Measurements from ENCODE around the gene MAPT.

MAPT gene

DNA sequence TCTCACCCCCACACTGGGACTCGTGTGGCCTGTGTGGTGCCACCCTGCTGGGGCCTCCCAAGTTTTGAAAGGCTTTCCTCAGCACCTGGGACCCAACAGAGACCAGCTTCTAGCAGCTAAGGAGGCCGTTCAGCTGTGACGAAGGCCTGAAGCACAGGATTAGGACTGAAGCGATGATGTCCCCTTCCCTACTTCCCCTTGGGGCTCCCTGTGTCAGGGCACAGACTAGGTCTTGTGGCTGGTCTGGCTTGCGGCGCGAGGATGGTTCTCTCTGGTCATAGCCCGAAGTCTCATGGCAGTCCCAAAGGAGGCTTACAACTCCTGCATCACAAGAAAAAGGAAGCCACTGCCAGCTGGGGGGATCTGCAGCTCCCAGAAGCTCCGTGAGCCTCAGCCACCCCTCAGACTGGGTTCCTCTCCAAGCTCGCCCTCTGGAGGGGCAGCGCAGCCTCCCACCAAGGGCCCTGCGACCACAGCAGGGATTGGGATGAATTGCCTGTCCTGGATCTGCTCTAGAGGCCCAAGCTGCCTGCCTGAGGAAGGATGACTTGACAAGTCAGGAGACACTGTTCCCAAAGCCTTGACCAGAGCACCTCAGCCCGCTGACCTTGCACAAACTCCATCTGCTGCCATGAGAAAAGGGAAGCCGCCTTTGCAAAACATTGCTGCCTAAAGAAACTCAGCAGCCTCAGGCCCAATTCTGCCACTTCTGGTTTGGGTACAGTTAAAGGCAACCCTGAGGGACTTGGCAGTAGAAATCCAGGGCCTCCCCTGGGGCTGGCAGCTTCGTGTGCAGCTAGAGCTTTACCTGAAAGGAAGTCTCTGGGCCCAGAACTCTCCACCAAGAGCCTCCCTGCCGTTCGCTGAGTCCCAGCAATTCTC lies 132.1 kb downstream of the MAPT start:
- DNase-seq = peak in 3 of 56 donors; percentile 23 to 35 (median 34)

DNA sequence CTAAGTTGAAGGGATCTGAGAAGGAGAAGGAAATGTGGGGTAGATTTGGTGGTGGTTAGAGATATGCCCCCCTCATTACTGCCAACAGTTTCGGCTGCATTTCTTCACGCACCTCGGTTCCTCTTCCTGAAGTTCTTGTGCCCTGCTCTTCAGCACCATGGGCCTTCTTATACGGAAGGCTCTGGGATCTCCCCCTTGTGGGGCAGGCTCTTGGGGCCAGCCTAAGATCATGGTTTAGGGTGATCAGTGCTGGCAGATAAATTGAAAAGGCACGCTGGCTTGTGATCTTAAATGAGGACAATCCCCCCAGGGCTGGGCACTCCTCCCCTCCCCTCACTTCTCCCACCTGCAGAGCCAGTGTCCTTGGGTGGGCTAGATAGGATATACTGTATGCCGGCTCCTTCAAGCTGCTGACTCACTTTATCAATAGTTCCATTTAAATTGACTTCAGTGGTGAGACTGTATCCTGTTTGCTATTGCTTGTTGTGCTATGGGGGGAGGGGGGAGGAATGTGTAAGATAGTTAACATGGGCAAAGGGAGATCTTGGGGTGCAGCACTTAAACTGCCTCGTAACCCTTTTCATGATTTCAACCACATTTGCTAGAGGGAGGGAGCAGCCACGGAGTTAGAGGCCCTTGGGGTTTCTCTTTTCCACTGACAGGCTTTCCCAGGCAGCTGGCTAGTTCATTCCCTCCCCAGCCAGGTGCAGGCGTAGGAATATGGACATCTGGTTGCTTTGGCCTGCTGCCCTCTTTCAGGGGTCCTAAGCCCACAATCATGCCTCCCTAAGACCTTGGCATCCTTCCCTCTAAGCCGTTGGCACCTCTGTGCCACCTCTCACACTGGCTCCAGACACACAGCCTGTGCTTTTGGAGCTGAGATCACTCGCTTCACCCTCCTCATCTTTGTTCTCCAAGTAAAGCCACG lies 133.0 kb downstream of the MAPT start:
- DNase-seq = no peak

DNA sequence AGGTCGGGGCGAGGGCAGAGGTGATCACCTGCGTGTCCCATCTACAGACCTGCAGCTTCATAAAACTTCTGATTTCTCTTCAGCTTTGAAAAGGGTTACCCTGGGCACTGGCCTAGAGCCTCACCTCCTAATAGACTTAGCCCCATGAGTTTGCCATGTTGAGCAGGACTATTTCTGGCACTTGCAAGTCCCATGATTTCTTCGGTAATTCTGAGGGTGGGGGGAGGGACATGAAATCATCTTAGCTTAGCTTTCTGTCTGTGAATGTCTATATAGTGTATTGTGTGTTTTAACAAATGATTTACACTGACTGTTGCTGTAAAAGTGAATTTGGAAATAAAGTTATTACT lies 133.6 kb downstream of the MAPT start:
- no peak for DNase-seq

DNA sequence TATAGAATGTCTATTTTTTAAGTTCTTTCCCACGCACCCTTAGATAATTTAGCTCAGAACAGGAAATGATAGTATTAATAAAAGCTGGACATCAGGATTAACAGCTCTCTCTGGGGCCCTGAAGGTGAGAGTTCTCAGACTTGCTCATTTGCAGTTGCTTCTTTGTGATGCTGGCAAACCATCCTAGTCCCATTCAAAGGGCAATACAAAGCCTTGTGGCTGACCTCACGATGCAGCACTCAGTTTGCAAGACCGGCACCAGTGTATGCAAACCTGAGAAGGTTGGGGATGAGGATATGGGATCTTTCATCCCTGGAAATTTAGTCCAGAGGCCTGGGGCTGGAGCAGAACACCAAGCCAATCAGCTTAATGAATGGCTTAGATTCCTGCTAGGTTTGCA lies 134.0 kb downstream of the MAPT start:
- DNase-seq = no peak

DNA sequence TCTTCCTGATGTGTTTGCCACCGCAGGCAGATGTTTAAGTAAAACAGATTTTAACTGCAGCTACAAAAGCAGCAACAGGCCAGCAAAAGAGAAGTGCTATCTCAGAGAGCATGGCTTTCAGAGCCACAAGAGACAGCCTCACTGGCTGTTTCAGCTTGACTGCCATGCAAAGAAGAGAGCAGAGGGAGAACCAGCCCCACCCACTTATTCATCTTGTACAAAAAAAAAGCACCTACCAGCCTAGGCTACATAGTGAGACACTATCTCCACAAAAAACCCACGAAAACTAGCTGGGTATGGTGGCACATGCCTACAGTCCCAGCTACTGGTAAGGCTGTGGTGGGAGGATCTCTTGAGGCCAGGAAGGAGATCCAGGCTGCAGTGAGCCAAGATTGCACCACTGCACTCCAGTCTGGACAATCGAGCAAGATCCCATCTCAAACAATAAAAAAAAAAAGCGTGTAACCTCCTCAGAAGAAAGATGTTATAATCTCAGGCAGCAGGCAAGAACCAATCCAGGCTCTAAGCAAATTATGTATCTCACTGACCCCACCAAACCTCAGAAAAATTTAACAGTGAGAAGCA lies 134.7 kb downstream of the MAPT start:
- DNase-seq = no peak

DNA sequence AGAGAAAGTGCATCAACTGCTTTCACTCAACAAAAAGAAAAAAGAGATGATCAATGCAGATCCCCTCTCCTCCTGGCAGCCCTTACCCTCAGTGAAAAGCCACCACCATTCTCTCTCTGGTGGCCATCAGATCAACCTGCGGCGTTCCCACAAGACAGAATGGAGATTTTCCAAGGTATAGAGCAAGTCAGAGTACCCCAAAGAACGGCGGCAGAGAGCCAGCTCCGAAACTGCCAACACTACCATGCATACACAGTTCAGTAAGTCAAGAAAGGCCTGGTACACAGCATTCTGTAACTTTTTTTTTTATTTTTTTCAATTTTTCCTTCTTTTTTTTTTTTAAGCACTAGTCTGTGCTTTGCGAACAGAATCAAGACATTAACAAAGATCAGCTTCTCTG lies 135.3 kb downstream of the MAPT start:
- no peak for DNase-seq

DNA sequence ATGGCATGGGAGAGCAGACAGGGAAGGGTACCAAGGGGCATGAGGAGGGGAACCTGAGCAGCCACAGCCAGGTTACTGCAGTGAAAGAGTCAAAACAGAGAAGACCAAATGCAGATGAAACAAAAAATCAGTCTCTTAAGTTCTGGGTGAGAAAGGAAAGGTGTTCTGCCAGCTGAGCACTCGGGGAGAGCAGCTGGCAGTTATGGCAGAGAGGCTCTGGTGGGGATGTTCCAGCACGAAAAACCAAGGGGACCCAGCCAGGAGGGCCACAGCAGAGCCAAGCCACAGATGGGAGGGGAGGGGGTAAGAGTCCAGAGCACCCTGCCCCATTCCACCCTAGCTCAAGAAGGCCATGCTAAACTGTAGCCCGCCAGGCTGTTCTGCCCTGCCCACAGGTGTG lies 136.4 kb downstream of the MAPT start:
- no peak for DNase-seq

DNA sequence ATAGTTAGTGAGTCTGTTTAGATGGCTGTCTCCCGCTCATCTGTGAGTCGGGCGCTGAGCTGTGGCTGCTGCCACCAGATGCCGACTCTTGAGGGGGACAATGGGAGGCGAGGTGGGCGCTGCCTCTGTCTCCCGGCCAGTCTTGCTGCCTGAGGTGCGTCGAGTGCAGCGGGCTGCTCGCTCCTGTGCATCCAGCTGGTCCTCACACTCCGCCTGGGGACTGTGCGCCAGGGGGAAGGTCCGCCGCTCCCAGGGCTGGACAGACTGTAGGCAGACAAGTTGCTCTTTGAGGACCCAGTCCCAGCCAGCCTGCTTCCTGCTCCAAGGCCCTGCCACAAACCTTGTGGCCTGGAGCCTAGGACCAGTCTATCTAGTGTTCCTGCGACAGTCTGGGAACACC lies 137.1 kb downstream of the MAPT start:
- no peak for DNase-seq

DNA sequence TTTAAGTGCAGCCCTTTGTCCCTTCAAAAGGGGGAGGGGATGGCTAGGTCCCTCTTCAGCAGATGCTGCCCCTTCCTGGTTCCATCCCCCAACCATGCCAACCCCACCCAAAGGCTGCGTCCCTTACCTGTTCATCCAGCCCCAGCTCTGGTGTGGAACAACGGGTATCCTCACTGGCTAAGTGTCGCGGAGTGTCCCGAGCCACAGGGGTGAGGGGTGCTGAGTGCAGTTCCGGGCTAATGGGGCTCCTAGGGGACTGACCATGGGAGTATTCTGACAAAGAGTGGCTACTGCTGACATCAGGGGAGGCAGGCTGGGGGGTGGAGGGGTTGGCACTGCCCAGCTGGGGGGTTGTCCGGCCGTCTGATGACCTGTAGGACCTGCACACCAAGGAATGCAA lies 137.6 kb downstream of the MAPT start:
- no peak for DNase-seq

DNA sequence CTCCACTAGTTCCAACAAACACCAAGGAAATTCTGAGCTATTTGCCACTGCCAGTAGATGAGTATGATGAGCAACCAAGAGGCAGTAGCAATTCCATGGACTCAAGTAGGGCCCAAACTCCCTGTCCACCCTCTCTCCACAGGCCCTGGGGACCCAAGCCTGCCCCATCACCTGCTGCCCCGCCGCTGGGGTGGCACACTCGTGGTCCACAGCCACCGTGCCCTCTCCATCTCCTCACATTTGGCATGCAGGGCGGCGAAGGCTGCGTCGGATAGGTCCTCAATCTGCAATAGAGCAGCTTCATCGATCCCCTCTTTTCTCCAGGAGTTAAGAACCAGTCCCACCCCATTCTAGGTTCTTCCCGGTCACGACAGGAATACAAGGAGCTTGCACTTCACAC lies 138.6 kb downstream of the MAPT start:
- DNase-seq = no peak

DNA sequence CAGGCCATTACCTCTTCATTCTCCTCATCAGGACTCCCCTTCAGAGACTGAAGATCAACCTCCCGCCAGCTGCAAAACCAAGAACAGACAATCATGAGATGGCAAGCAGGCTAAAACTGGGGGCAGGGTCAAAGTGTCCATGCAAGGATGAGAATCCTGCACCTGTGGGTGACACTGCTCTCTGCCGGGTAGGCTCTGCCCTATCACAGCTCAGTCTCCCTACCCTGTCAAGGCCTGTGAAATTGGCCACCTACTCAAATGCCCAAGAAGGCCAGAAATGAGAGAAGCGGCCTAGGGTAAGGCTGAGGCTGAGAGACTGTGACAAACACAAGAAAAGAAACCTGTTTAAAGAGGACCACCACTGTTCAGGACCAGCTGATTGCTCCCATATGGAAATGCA lies 139.0 kb downstream of the MAPT start:
- no peak for DNase-seq

DNA sequence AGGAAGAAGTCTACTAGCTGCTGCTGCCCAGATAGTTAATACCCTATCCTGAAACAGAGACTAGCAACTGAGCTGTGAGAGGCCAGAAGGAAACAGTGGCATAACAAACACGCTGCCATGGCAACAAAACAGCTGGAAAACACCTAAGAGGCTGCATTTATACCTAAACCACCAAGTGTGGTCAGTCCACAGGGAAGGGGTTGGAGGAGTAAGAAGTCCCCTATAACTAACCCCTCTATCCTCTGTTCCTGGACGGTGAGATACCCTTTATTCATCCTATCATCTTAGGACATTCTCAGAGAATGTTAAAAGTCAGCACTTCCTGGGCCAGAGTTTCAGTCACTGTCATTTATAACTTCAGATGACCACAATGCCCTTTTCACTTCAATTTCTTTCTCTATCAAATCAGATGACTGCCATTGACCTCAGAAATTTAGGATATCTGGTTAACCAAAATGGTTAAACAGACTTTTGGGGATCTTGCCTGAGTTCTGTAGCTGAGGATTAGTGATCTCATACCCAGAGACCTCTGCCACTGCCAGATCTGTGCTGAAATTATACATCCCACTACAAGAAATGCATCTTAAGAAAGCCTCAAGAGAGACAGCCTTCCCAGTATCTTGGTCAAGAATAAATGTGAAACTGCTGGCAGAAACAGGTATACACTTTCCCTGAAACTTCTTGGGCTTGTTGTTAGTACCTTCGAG lies 140.9 kb downstream of the MAPT start:
- DNase-seq = no peak

DNA sequence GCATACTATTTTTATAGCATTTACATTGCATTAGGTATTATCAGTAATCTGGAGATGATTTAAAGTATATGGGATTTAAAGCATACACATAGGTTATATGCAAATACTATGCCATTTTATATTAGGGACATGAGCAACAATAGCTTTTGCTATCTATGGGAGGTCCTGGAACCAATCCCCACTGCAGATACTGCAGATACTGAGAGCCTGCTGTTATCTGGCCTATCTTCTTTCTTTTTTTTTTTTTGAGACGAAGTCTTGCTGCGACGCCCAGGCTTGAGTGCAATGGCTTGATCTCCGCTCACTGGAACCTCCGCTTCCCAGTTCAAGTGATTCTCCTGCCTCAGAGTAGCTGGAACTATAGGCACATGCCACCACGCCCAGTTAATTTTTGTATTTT lies 142.1 kb downstream of the MAPT start:
- DNase-seq = no peak

DNA sequence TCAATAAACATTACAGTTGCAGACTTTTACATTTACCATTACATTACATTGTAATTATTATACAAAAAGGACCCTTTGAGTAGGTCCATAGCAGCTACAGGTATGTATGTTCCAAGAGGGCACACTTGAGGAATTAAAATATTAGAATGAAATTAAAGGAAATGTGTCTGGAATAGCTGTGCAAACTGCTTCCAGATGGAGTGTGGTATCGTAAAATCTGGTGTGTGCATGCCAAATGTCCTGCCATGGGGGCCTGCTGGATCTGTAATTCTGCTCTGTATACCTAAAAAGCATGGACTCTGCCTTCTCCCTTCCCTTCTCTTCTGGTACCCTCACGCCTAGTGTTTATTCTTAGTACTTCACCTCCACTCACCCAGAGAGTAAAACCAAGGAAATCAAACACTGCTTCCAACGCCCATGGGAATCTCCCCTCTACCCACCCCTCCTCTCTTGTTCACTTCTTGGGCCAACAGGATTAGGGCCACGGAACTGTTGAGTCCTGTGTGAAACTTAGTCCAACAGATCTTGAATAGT lies 143.4 kb downstream of the MAPT start:
- DNase-seq = no peak

DNA sequence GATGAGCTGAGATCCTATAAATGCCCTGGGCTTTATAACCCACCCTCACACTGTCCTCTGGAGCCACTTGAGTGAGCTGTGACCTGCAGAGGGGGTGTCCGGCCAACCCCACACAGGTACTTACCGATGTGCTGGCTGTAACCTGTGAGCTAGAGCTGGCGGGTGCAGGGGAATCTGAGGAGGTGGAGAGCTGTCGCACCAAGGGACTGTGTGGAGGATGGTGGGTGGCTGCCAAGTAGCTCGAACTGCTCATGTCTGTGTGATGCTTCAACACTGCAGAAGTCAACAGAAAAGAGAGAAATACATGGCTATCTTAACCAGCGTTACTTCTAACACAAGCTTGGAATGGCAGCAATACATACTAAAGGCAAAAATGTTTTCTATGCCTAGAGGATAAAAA lies 144.1 kb downstream of the MAPT start:
- DNase-seq = peak in 6 of 56 donors; percentile 21 to 38 (median 34)

DNA sequence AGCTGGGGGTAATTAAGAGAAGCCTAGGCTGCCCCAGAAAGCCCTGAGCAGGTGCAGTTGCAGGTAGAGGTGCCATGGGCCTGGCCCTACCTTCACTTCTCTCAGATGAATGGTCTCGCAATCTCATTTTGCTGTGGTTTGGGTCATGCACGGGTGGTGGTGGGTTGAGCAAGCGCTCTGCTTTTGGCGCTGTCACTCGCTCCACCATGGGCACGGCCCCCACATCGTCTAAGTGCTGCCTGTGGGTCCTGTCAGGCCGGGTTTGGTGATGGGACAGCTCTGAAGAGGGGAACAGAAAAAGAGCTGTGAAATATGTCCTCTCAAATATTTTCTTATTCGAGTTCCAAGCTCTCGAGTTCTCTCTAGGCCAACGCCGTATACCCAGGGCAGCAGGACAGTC lies 144.6 kb downstream of the MAPT start:
- no peak for DNase-seq

DNA sequence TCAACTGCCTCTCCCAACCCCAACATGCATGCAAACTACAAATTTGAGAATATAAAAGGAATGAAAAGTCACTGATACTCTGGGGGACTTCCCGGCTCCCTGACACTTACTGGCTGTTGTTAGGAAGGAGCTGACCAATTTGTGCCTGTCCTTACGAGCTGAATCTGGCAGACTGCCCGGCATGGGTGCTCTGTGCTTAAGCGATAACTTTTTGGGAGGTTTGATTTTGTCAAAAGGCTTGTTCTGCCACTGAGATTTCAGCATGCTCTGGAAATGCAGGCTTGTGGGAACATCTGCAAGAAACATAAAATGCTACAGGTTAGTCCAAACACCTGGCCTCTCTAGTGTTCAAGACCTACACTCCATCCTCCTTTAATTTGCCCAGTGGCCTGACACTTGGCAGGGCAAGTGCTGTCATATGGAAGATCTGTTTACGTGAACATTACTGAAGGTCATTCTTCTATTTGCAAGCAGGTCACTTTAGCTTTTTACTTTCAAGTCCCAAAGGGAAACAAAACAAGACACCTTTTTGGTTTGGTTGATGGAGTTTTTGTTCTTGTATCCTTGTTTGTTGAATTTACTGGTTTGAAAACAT lies 145.3 kb downstream of the MAPT start:
- no peak for DNase-seq

DNA sequence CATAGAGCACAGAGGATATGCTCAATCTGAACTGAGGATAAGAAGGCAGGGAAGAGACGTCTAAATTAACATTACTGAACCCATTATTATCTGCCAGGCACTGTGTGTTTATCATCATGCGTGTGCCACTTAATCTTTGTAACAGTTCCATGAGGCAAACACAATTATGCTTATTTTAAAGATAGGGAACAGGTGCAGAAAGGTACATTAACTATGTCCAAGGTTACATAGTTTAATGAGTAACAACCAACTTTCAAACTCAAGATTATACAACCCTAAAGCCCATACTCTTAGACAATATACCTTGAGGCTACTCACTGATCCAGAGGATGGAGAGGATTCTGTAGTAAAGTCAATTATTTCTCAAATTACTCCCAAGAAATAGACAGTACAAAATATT lies 147.9 kb downstream of the MAPT start:
- no peak for DNase-seq

DNA sequence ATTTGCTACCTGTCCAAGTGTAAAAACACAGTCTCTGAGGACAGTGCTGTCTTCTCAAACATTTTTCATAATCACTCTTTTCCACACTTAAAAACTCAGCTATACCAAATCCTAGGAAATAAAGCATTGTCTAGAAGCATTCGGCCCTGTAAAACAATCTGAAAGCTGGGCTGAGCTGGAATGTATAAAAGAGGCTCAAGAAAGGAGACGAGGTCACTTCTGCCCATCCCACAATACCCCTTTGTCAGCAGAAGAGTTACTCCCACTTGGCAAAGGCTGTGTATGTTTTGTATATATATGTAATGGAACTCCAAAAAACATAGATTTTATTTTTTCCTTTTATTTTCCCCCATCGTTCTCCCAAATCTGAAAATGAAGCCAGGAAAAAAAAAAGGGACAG lies 148.6 kb downstream of the MAPT start:
- DNase-seq = no peak

DNA sequence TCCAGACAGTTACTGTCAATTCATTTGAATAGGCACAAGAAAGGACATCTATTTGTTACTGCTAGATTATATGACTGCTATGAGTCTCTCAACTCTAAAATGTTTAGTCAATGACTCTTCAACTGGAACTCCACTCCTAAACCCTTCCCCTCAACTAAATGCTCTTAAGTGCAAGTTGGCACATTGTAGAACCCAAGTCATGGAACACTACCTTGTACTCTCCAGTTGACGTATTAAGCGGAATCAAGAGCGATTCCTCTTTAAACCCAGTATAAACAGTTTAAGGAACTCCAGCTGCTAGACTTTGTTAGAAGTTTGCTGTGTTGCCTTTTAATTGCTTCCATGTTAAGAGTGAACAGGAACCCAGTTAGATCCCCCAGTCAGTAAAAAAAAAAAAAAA lies 149.3 kb downstream of the MAPT start:
- DNase-seq = no peak

All from amygdala (tissue), 56 donors.